ENCODE measurements around the gene ABI3BP.

GRCh38 chr3:100769693-100770092 lies 223.5 kb downstream of the ABI3BP start:
- TF ChIP-seq CTCF (IDR thresholded peaks at IDR 0.05; ENCODE audit: insufficient read depth, low read depth, low read length) (no peak), EZH2 (IDR thresholded peaks at IDR 0.05; ENCODE audit: insufficient read depth, low read length) (no peak)

All from astrocyte (in vitro differentiated cells and primary cell).